Ascending aorta (tissue), 2 donors: ENCODE measurements around the gene TMEM229A. TPM values are rescaled to one million over a fixed set of nuclear protein-coding genes. Genes with fewer than 3 reads are reported as not detected.

Experiments used
- DNase-seq, 2 donors: peaks; one replicate each; pipeline ENCODE4 v3.0.0-alpha.2; 2019; ENCODE audit warnings: low spot score in 2 of 2
- H3K27ac ChIP-seq, 2 donors: fragments of 200-600 bp; sonication (generic); one replicate each; pipeline ENCODE4 v1.5.1; 2016 to 2017; ENCODE audit warnings: mild to moderate bottlenecking in 1 of 2
- H3K27me3 ChIP-seq: fragments of 200-600 bp; sonication (generic); one replicate; pipeline ENCODE4 v1.5.1; 2017
- H3K36me3 ChIP-seq, 2 donors: fragments of 200-600 bp; sonication (generic); one replicate each; pipeline ENCODE4 v1.5.1; 2016
- H3K4me1 ChIP-seq, 2 donors: fragments of 200-600 bp; sonication (generic); one replicate each; pipeline ENCODE4 v1.5.1; 2016 to 2017; ENCODE audit warnings: mild to moderate bottlenecking in 1 of 2
- H3K4me3 ChIP-seq, 2 donors: fragments of 200-600 bp; sonication (generic); one replicate each; pipeline ENCODE4 v1.5.1; 2016 to 2017; ENCODE audit warnings: mild to moderate bottlenecking in 1 of 2
- H3K9me3 ChIP-seq, 2 donors: fragments of 200-600 bp; sonication (generic); one replicate each; pipeline ENCODE4 v1.5.1; 2016
- intact Hi-C: fragments of 100-400 bp; cut with DNase I; formaldehyde crosslinking; loops from one replicate; pipeline ENCODE4 v1.15.1; 2023
- total RNA-seq: library from RNA; depleted of rRNA; stranded (reverse); fragments of >200 nt; gene quantifications from one replicate; pipeline ENCODE4 v1.1.0, GENCODE V29; 2016
- TF ChIP-seq, protein P1 (sequence below), 3 experiments: fragments of 200-600 bp in 2 of 3; fragments of 450-650 bp in 1 of 3; sonication (generic) in 2 of 3; IDR thresholded peaks; one replicate each; pipeline ENCODE4 v1.5.1; 2016 to 2019; ENCODE audit warnings: antibody characterized with exemption in 3 of 3, mild to moderate bottlenecking in 1 of 3, moderate library complexity in 1 of 3

The TMEM229A gene
- total RNA-seq, 1 donor from 2014 or later, result not detected

DNA sequence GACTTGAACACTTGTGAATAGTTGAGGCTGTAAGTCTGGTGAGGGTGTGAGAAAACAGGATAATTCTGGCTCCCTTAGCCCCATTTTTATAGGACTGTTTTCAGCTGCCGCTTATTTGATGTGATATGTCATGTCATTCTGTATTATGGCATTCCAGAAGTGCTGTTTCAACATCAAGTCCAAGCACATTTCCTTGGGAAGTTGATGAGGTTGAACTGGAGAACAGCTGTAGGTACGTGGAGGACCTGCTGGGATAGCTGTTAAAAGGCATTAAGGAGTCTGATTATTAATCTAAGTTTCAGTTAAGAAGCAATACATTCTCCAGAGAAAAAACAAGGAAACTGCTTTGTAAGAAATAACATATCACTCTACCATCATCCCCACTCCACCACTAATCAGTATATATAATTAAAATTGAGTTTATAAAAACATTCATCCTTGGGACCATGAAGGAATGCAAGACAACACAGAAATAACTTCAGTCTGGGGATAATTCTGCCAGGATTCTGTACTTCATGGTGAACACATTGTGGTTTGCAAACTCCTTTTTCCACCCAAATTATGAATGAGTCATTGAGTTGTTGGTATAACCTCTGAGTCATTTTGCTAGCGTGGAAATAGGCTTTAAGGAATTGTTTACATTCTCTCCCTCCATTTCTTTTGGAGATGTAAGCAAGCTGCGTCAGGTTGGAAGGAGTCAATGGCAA is 39.9 kb upstream of the TMEM229A start:
- intact Hi-C loops, result no loop called here
- no peak overlapping the region for H3K4me3 ChIP-seq
- H3K9me3 ChIP-seq, result no peaks in the 10 kb centered on the region
- TF ChIP-seq, protein P1, sequence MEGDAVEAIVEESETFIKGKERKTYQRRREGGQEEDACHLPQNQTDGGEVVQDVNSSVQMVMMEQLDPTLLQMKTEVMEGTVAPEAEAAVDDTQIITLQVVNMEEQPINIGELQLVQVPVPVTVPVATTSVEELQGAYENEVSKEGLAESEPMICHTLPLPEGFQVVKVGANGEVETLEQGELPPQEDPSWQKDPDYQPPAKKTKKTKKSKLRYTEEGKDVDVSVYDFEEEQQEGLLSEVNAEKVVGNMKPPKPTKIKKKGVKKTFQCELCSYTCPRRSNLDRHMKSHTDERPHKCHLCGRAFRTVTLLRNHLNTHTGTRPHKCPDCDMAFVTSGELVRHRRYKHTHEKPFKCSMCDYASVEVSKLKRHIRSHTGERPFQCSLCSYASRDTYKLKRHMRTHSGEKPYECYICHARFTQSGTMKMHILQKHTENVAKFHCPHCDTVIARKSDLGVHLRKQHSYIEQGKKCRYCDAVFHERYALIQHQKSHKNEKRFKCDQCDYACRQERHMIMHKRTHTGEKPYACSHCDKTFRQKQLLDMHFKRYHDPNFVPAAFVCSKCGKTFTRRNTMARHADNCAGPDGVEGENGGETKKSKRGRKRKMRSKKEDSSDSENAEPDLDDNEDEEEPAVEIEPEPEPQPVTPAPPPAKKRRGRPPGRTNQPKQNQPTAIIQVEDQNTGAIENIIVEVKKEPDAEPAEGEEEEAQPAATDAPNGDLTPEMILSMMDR (IDR thresholded peaks at IDR 0.05), result no peak
- no peaks in the 10 kb centered on the region for H3K4me1 ChIP-seq
- no peak for DNase-seq
- H3K27me3 ChIP-seq, result no peaks in the 10 kb centered on the region
- no peak overlapping the region for H3K27ac ChIP-seq
- H3K36me3 ChIP-seq, result no peaks in the 10 kb centered on the region

DNA sequence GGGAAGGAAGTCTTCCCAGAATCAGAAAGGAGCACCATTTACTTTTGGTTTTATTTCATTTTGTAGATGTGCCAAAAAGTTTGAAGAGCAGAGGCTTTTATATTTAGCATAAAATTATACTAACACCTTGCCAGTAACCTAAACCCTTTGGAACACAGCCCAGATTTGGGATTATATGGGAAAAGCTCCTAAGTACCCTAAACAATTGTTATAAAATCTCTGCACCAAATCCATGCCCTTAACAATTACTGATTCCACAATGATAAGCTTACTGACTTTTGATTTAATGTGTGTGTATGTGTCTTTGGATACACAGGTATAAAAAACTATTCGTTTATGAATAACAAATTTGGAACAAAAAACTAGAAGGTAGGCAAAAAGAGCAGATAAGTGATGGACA is 39.0 kb upstream of the TMEM229A start:
- DNase-seq, result no peak
- H3K27ac ChIP-seq, result no peak overlapping the region
- intact Hi-C loops, result no loop called here
- TF ChIP-seq, protein P1 (IDR thresholded peaks at IDR 0.05), result no peak
- H3K9me3 ChIP-seq, result no peaks in the 10 kb centered on the region
- no peaks in the 10 kb centered on the region for H3K27me3 ChIP-seq
- H3K4me3 ChIP-seq, result no peak overlapping the region
- H3K36me3 ChIP-seq, result no peaks in the 10 kb centered on the region
- H3K4me1 ChIP-seq, result no peaks in the 10 kb centered on the region

DNA sequence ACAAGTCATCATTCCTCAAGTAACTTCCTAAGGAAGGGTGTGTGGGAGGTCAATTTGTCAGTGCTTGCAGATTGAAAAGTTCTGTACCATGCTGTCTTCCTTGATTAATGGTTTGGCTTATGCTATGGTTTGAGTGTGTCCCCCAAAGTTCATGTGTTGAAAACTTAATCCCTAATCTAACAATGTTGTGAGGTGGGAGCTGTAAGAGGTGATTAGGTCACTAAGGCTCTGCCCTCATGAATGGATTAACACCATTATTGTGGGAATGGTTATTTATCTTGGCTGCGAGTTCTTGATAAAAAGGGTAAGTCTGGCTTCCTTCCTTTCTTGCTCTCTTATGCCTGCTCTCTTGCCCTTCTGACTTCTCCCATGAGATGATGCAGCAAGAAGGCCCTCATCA is 29.3 kb upstream of the TMEM229A start:
- TF ChIP-seq, protein P1 (IDR thresholded peaks at IDR 0.05), result no peak

DNA sequence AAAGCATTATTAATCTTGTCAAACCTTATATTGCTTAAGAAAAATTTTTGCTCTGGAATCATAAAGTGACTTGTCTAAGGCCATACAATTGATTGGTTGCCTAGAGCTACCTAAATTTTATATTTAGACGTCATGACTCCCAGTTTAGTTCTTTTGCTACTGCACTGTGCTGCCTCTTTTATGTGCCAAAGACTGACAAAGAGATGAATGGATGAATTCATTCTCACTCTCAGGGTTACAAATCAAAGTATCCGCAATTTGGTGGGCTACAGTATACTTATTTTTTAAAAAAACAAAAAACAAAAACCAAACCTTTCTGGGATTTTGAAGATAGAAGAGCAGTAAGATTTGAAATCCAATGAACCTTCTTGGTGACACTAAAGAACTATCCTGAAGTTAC is 27.7 kb upstream of the TMEM229A start:
- Histone ChIP-seq H3K9me3 (no peaks in the 10 kb centered on the region), H3K27me3 (no peaks in the 10 kb centered on the region), H3K4me3 (no peak overlapping the region), H3K4me1 (no peaks in the 10 kb centered on the region), H3K36me3 (no peaks in the 10 kb centered on the region), H3K27ac (no peak overlapping the region)
- TF ChIP-seq, protein P1 (IDR thresholded peaks at IDR 0.05), result no peak
- DNase-seq, result no peak
- intact Hi-C loops, result no loop called here

More for the DNA sequence above, 29.3 kb upstream of the TMEM229A start:
- no peak overlapping the region for H3K27ac ChIP-seq
- H3K9me3 ChIP-seq, result no peaks in the 10 kb centered on the region
- intact Hi-C loops, result no loop called here
- H3K36me3 ChIP-seq, result no peaks in the 10 kb centered on the region
- no peak overlapping the region for H3K4me3 ChIP-seq
- DNase-seq, result no peak
- no peaks in the 10 kb centered on the region for H3K4me1 ChIP-seq
- H3K27me3 ChIP-seq, result no peaks in the 10 kb centered on the region

DNA sequence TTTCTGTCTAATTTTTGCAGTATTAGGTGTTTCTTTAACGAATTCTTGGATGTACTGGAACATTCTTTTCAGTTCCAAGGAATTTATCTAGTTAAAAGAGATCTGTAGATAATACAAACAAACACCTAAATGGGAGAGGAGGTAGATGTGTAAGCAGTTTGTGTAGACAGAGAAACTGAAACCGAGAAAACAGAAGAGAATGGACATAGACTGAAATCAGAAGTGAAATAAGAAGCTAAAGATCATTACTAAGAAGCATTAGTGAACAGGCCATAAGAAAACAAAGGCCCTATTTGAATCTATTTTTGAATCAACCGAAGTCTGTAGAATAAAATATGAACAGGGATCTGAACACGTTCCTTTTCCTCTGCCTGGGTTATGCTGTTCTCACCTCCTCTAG is 26.5 kb upstream of the TMEM229A start:
- no peak for DNase-seq
- intact Hi-C loops, result no loop called here
- H3K4me1 ChIP-seq, result no peaks in the 10 kb centered on the region
- no peaks in the 10 kb centered on the region for H3K9me3 ChIP-seq
- no peaks in the 10 kb centered on the region for H3K27me3 ChIP-seq
- H3K4me3 ChIP-seq, result no peak overlapping the region
- TF ChIP-seq, protein P1 (IDR thresholded peaks at IDR 0.05), result no peak
- no peaks in the 10 kb centered on the region for H3K36me3 ChIP-seq
- H3K27ac ChIP-seq, result no peak overlapping the region

DNA sequence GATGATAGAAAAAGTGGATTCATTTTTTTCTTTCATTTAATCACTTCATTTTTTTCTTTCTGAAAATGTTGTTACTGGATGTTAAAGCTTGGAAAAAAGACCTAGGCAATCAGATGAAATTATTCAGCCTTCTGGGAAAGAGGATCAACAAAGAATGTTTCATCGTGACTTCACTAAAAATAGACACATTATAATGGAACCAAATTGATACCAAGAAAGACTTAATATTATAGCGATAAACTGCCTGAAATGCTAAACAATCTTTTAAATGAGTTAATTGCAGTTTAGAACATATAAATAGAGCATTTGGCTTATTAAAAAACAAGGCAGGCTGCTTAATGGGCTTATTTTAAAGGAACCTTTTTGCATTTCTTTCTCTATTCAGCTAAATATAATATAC is 25.6 kb upstream of the TMEM229A start:
- Histone ChIP-seq H3K27ac (no peak overlapping the region), H3K4me3 (no peak overlapping the region), H3K4me1 (no peaks in the 10 kb centered on the region), H3K27me3 (no peaks in the 10 kb centered on the region), H3K36me3 (no peaks in the 10 kb centered on the region), H3K9me3 (no peaks in the 10 kb centered on the region)
- no peak for DNase-seq
- intact Hi-C loops, result no loop called here
- TF ChIP-seq, protein P1 (IDR thresholded peaks at IDR 0.05), result no peak
